K562 (cell line): Measurements from ENCODE around the gene ANKRD33.

Experiments used
- ARNT ChIP-seq, 2 experiments: fragments of 450-650 bp; IDR thresholded peaks; 2 replicates each; pipeline ENCODE4 v1.6.1; 2016; ENCODE audit warnings: mild to moderate bottlenecking in 1 of 2
- PCBP1 ChIP-seq: fragments of 200-400 bp; formaldehyde crosslinking; IDR thresholded peaks from 2 replicates; pipeline ENCODE4 v1.6.1; 2018; ENCODE audit warnings: mild to moderate bottlenecking, low read depth, low read length; ENCODE audit not compliant: poor library complexity, severe bottlenecking
- POLR2A ChIP-seq: fragments of 450-650 bp; conservative IDR thresholded peaks from 2 replicates; pipeline ENCODE4 v1.6.1; 2016
- RB1 ChIP-seq: fragments of 450-650 bp; IDR thresholded peaks from 2 replicates; pipeline ENCODE4 v1.6.1; 2017; ENCODE audit warnings: low read depth, mild to moderate bottlenecking
- SMC3 ChIP-seq: conservative IDR thresholded peaks from 2 replicates; pipeline ENCODE4 v1.6.1; 2011; ENCODE audit warnings: low read depth, low read length, improper control_type of control experiment; ENCODE audit not compliant: insufficient read depth
- TEAD4 ChIP-seq, 2 experiments: sonication (generic) in 1 of 2; formaldehyde crosslinking in 1 of 2; IDR thresholded peaks; 2 replicates each; pipeline versions ENCODE4 v1.6.1 to v1.8.0; 2012 to 2022; ENCODE audit warnings: borderline replicate concordance in 1 of 2, inconsistent platforms in 1 of 2, low read length in 1 of 2, mild to moderate bottlenecking in 1 of 2, missing genetic modification reagents in 1 of 2
- ZBTB1 ChIP-seq: sonication (generic); formaldehyde crosslinking; IDR thresholded peaks from 2 replicates; pipeline ENCODE4 v1.8.1; 2023; ENCODE audit warnings: missing genetic modification reagents, low read depth, mild to moderate bottlenecking, borderline replicate concordance
- ZNF24 ChIP-seq: fragments of 450-650 bp; IDR thresholded peaks from 2 replicates; pipeline ENCODE4 v1.6.1; 2016
- ZZZ3 ChIP-seq: fragments of 450-650 bp; IDR thresholded peaks from 2 replicates; pipeline ENCODE4 v1.6.1; 2016; ENCODE audit warnings: antibody characterized with exemption, mild to moderate bottlenecking, moderate library complexity
- TF ChIP-seq, protein P1 (sequence below), 3 experiments: IDR thresholded peaks in 2 of 3; conservative IDR thresholded peaks in 1 of 3; 2 replicates each; pipeline ENCODE4 v1.5.1; 2011 to 2012; ENCODE audit warnings: low read length in 3 of 3, mild to moderate bottlenecking in 3 of 3, control low read depth in 2 of 3, improper control_type of control experiment in 1 of 3, inconsistent platforms in 1 of 3, low read depth in 1 of 3, mixed read lengths in 1 of 3, moderate library complexity in 1 of 3; ENCODE audit not compliant: insufficient read depth in 2 of 3

DNA sequence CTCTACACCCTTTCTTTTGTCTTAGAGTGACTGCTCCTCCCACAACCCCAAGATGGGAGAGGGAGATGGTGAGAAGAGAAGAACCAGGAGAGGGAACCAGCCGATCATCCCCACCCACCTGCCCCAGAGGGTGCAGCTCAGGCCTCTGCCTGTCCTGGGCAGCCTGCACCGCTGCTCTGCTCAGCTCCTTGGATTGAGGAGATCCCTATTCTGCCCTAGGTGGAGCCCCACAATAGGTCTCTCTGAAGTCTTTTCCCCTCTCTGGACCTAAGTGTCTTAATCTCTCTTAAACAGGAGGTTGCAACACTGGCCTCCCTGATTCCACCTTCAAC, 2.2 kb downstream of the ANKRD33 start:
- TF ChIP-seq ZNF24 (no peak), ZZZ3 (no peak), SMC3 (no peak), ARNT (IDR thresholded peaks at IDR 0.05) (no peak), PCBP1 (no peak), POLR2A (no peak), TEAD4 (IDR thresholded peaks at IDR 0.05; ENCODE audit: low read length) (no peak), TEAD4 (CRISPR knock-in tag; IDR thresholded peaks at IDR 0.05; ENCODE audit: borderline replicate concordance) (no peak), ZBTB1 (CRISPR knock-in tag) (no peak), RB1 (no peak)
- TF ChIP-seq, protein P1, sequence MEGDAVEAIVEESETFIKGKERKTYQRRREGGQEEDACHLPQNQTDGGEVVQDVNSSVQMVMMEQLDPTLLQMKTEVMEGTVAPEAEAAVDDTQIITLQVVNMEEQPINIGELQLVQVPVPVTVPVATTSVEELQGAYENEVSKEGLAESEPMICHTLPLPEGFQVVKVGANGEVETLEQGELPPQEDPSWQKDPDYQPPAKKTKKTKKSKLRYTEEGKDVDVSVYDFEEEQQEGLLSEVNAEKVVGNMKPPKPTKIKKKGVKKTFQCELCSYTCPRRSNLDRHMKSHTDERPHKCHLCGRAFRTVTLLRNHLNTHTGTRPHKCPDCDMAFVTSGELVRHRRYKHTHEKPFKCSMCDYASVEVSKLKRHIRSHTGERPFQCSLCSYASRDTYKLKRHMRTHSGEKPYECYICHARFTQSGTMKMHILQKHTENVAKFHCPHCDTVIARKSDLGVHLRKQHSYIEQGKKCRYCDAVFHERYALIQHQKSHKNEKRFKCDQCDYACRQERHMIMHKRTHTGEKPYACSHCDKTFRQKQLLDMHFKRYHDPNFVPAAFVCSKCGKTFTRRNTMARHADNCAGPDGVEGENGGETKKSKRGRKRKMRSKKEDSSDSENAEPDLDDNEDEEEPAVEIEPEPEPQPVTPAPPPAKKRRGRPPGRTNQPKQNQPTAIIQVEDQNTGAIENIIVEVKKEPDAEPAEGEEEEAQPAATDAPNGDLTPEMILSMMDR (IDR thresholded peaks at IDR 0.05 in 2 of 3, conservative IDR thresholded peaks at IDR 0.05 in 1 of 3; ENCODE audit: insufficient read depth in 2 of 3, low read depth in 1 of 3, low read length in 3 of 3) = no peak
